GM23248 (cell line): ENCODE data around the gene CDNF. TPM values are rescaled to one million over a fixed set of nuclear protein-coding genes. Genes with fewer than 3 reads are reported as not detected.

Experiments
- DNase-seq: peaks from one replicate; pipeline ENCODE4 v3.0.0-alpha.2; 2015
- H2AFZ ChIP-seq: fragments of 200-600 bp; sonication (generic); 2 replicates; pipeline ENCODE4 v1.6.1; 2016; ENCODE audit warnings: antibody characterized with exemption
- H3F3A ChIP-seq: fragments of 200-600 bp; sonication (generic); 2 replicates; pipeline ENCODE4 v1.6.1; 2016; ENCODE audit warnings: mild to moderate bottlenecking, antibody characterized with exemption, mixed run types; ENCODE audit not compliant: insufficient read depth
- H3K27ac ChIP-seq: fragments of 200-600 bp; sonication (generic); 2 replicates; pipeline ENCODE4 v1.5.1; 2016; ENCODE audit warnings: mild to moderate bottlenecking
- H3K27me3 ChIP-seq: fragments of 200-600 bp; sonication (generic); replicated peaks from 2 replicates; pipeline ENCODE4 v1.6.1; 2016; ENCODE audit warnings: mild to moderate bottlenecking; ENCODE audit not compliant: insufficient read depth
- H3K36me3 ChIP-seq: fragments of 200-600 bp; sonication (generic); 2 replicates; pipeline ENCODE4 v1.6.1; 2016; ENCODE audit warnings: low read depth, mild to moderate bottlenecking
- H3K4me1 ChIP-seq: fragments of 200-600 bp; sonication (generic); 2 replicates; pipeline ENCODE4 v1.6.1; 2016; ENCODE audit warnings: mild to moderate bottlenecking; ENCODE audit not compliant: insufficient read depth
- H3K4me2 ChIP-seq: fragments of 200-600 bp; sonication (generic); one replicate; pipeline ENCODE4 v1.6.1; 2016; ENCODE audit warnings: mild to moderate bottlenecking; ENCODE audit not compliant: unreplicated experiment
- H3K4me3 ChIP-seq: fragments of 200-600 bp; sonication (generic); 2 replicates; pipeline ENCODE4 v1.5.1; 2016; ENCODE audit warnings: mild to moderate bottlenecking
- H3K79me2 ChIP-seq: fragments of 200-600 bp; sonication (generic); 2 replicates; pipeline ENCODE4 v1.6.1; 2016; ENCODE audit warnings: mild to moderate bottlenecking; ENCODE audit not compliant: insufficient read depth
- H3K9ac ChIP-seq: fragments of 200-600 bp; sonication (generic); 2 replicates; pipeline ENCODE4 v1.6.1; 2016; ENCODE audit warnings: mild to moderate bottlenecking
- H3K9me2 ChIP-seq: fragments of 200-600 bp; sonication (generic); 2 replicates; pipeline ENCODE4 v1.6.1; 2016; ENCODE audit warnings: mixed run types, mild to moderate bottlenecking, moderate library complexity; ENCODE audit not compliant: insufficient read depth
- H3K9me3 ChIP-seq: fragments of 200-600 bp; sonication (generic); one replicate; pipeline ENCODE4 v1.6.1; 2017; ENCODE audit warnings: low read depth
- H4K20me1 ChIP-seq: fragments of 200-600 bp; sonication (generic); 2 replicates; pipeline ENCODE4 v1.6.0; 2016; ENCODE audit not compliant: insufficient read depth
- EZH2 ChIP-seq: fragments of 200-600 bp; sonication (generic); IDR thresholded peaks from 2 replicates; pipeline ENCODE4 v1.6.1; 2018; ENCODE audit warnings: antibody characterized with exemption, mild to moderate bottlenecking; ENCODE audit not compliant: insufficient read depth, poor library complexity, severe bottlenecking
- EZH2phosphoT487 ChIP-seq: fragments of 200-600 bp; sonication (generic); IDR thresholded peaks from 2 replicates; pipeline ENCODE4 v1.6.1; 2018; ENCODE audit warnings: antibody characterized with exemption, moderate library complexity, mild to moderate bottlenecking, low read depth; ENCODE audit not compliant: insufficient read depth
- WGBS, 2 experiments: methylation state at CpG; one replicate each; pipeline ENCODE4 v1.1.6; 2015 to 2017; ENCODE audit warnings: low lambda C conversion rate in 2 of 2, low coverage in 1 of 2; ENCODE audit errors: missing lambda C conversion rate in 2 of 2; 5-methylcytosine and 5-hydroxymethylcytosine counted together
- in situ Hi-C: fragments of 300-500 bp; cut with MboI; formaldehyde crosslinking; loops from 2 replicates; pipeline ENCODE4 v1.15.0; 2020
- polyA plus RNA-seq: library from polyadenylated mRNA; unstranded; fragments of >200 nt; fragmentation: Nextera tagmentation; extraction: Ambion mirVana; gene quantifications from 2 replicates; pipeline ENCODE4 v1.2.1, GENCODE V29; 2016
- total RNA-seq: library from RNA; depleted of rRNA; stranded (reverse); fragments of >200 nt; shearing (Covaris generic); gene quantifications from 2 replicates; pipeline ENCODE4 v1.2.3, GENCODE V29; 2014

Gene CDNF
- total and polyA plus RNA-seq, 2 experiments from 2014 or later: 0.32 to 1.3 TPM

DNA sequence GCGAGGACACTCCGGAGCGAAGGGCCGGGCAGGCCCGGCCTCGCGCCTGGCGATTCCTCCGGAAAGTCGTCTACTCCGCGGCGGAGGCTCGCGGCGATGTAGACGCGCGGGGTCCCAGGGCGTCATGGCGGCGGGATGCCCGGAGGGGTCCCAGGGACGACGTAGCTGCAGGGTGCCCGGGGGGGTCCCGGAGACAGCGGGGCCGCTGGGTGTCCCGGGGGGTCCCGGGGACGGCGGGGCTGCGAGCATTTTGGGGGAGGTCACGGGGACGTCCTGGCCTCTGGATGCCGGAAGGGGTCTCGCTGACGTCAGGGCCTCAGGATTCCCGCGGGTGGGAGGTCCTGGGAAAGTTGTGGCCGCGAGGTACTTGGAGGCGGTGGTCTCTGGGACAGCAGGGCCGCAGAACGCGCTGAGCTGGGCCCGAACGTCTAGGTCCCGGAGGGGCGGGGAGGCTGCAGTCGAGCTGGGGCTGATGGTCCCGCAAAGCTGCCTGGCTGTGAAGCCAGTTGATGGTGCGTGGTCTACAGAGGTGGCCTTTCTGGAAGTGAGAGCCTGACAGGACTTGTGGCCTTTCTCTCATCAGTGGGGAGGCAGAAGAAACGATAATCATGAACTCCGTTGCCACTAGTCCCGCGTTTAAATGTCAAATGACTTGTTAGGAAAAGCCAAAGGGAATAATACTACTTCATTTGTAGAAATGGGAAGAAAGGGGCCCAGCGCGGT is 906 bp upstream of the CDNF start:
- peak; percentile 61 for DNase-seq
- in situ Hi-C loops: no loop called here

DNA sequence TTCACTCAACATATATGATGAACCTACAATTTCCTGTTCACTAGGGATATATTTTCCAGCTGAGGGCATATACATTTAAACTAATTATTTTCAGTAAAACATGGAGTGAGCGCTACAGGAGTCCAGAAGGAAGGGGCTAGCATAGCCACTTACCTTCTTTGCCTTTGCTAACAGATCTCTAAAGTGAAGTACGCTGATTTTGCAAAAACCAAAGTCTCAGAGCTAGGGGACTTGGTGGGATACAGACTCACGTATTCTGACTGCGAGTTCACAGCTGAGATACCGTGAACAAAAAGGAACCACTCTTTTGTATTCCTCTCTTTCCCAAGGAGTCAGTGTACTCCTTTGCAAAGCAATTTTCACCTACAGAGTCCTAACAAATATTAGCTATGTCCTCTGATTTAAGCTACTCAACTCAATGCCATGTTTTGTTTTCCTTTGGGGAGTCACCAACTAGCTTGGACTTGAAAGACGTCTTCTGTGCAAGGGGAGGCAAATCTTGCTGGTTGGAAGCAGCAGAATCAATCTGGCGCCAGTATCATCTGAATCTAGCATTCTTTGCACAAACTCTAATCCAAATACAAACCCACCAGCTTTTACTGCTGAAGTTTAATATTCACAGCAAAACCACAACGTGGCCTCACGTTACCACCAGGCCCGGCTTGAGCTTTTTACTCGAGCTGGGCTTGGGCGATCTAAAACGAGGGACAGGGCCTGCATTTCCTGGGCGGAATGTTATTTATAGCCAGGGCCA is 657 bp downstream of the CDNF start:
- H3K4me2 ChIP-seq: peak overlapping the region; percentile 79
- H4K20me1 ChIP-seq: no peaks in the 10 kb centered on the region
- peaks cover 41% of the 10 kb centered on the region for H3K79me2 ChIP-seq
- DNase-seq: peak; percentile 66
- H3K4me3 ChIP-seq: peak overlapping the region; percentile 87
- H3K9ac ChIP-seq: peak overlapping the region; percentile 91
- WGBS, 2 experiments: 25 to 29% methylated on average over 14 of the region's 14 CpGs
- no peaks in the 10 kb centered on the region for H3F3A ChIP-seq
- peak overlapping the region; percentile 95 for H2AFZ ChIP-seq
- H3K9me3 ChIP-seq: no peaks in the 10 kb centered on the region
- TF ChIP-seq EZH2: no peak
- no peak for TF ChIP-seq EZH2phosphoT487
- in situ Hi-C loops: no loop called here
- H3K27ac ChIP-seq: peak overlapping the region; percentile 83
- H3K36me3 ChIP-seq: peaks cover 22% of the 10 kb centered on the region
- no peaks in the 10 kb centered on the region for H3K9me2 ChIP-seq
- H3K27me3 ChIP-seq: no peaks in the 10 kb centered on the region
- peaks cover 12% of the 10 kb centered on the region for H3K4me1 ChIP-seq

More for the DNA sequence above, 906 bp upstream of the CDNF start:
- Histone ChIP-seq H3K9me2 (no peaks in the 10 kb centered on the region), H3F3A (no peaks in the 10 kb centered on the region), H2AFZ (peak overlapping the region; percentile 88), H3K79me2 (peaks cover 49% of the 10 kb centered on the region), H3K4me1 (peaks cover 12% of the 10 kb centered on the region), H3K4me3 (peak overlapping the region; percentile 87), H3K4me2 (peak overlapping the region; percentile 84), H3K27me3 (no peaks in the 10 kb centered on the region), H4K20me1 (no peaks in the 10 kb centered on the region), H3K9ac (peak overlapping the region; percentile 91), H3K27ac (peak overlapping the region; percentile 61), H3K9me3 (no peaks in the 10 kb centered on the region), H3K36me3 (peaks cover 37% of the 10 kb centered on the region)
- WGBS, 2 experiments: 1 to 2% methylated on average over 39 to 40 of the region's 60 CpGs
- TF ChIP-seq EZH2phosphoT487: no peak
- TF ChIP-seq EZH2: no peak

DNA sequence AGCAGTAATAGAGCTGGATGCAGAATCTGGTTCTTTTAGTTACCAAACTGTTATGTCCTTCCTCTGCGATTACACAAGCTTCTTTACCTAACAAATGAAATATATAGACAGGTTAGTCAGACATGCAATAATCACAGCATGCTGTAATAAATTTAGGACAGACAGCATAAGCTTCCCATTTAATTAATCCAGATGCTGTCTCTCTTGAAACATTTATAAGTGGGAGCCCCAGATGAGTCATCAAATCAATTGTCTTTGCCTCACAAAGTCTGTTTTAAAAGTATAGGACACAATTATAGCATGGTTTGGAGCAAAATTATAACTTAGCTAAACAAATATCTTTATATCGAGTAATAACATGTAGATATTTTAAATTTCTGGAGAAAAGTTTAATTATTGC is 1.6 kb downstream of the CDNF start:
- 77 to 79% methylated on average over 2 of the region's 2 CpGs for WGBS, 2 experiments
- Histone ChIP-seq H3K4me1 (peaks cover 12% of the 10 kb centered on the region), H3K4me2 (no peak overlapping the region), H3F3A (no peaks in the 10 kb centered on the region), H3K9ac (no peak overlapping the region), H2AFZ (no peak overlapping the region), H3K4me3 (no peak overlapping the region), H3K9me3 (no peaks in the 10 kb centered on the region), H3K36me3 (peaks cover 12% of the 10 kb centered on the region), H3K27ac (no peak overlapping the region), H4K20me1 (no peaks in the 10 kb centered on the region), H3K79me2 (peaks cover 31% of the 10 kb centered on the region), H3K27me3 (no peaks in the 10 kb centered on the region), H3K9me2 (no peaks in the 10 kb centered on the region)
- in situ Hi-C loops: no loop called here
- peak; percentile 13 for DNase-seq
- TF ChIP-seq EZH2phosphoT487: no peak
- TF ChIP-seq EZH2: no peak

DNA sequence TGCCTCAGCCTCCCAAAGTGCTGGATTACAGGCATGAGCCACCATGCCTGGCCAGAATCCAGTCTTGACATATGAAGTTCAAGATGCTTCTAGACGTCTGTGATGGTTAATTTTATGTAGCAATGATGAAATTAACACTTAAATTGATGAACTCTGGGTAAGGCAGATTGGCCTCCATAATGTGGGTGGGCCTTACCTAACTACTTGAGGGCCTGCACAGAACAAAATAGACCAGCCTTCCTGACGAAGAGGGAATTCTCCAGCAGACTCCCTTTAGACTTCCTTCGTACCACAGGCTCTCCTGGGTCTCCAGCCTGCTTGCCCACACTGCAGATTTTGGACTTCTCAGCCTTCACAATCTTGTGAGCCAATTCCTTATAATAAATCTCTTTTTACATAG is 4.7 kb downstream of the CDNF start:
- Histone ChIP-seq H3K4me2 (no peak overlapping the region), H3K27ac (no peak overlapping the region), H3K9me3 (no peaks in the 10 kb centered on the region), H3K4me3 (no peak overlapping the region), H3K27me3 (no peaks in the 10 kb centered on the region), H3K36me3 (no peaks in the 10 kb centered on the region), H3K9me2 (no peaks in the 10 kb centered on the region), H3K9ac (no peak overlapping the region), H3K4me1 (peaks cover 7% of the 10 kb centered on the region), H3K79me2 (peaks cover under 1% of the 10 kb centered on the region; the same call in 1 of the 2 replicates), H2AFZ (no peak overlapping the region), H4K20me1 (no peaks in the 10 kb centered on the region), H3F3A (no peaks in the 10 kb centered on the region)
- 55 to 57% methylated on average over 3 of the region's 3 CpGs for WGBS, 2 experiments
- DNase-seq: no peak
- no peak for TF ChIP-seq EZH2
- no peak for TF ChIP-seq EZH2phosphoT487
- in situ Hi-C loops: no loop called here
